LHCN-M2 (cell line): ENCODE results near the gene RRBP1. TPM values are rescaled to one million over a fixed set of nuclear protein-coding genes. Genes with fewer than 3 reads are reported as not detected.

ENCODE experiments used
- DNase-seq: peaks from one replicate; pipeline ENCODE4 v3.0.0-alpha.2; 2012; ENCODE audit warnings: low read depth
- total RNA-seq: library from RNA; depleted of rRNA; stranded (reverse); fragments of >200 nt; gene quantifications from 2 replicates; pipeline ENCODE4 v1.2.3, GENCODE V29; 2014

RRBP1 gene
- total RNA-seq, 1 experiment from 2014 or later, result 154 TPM

DNA sequence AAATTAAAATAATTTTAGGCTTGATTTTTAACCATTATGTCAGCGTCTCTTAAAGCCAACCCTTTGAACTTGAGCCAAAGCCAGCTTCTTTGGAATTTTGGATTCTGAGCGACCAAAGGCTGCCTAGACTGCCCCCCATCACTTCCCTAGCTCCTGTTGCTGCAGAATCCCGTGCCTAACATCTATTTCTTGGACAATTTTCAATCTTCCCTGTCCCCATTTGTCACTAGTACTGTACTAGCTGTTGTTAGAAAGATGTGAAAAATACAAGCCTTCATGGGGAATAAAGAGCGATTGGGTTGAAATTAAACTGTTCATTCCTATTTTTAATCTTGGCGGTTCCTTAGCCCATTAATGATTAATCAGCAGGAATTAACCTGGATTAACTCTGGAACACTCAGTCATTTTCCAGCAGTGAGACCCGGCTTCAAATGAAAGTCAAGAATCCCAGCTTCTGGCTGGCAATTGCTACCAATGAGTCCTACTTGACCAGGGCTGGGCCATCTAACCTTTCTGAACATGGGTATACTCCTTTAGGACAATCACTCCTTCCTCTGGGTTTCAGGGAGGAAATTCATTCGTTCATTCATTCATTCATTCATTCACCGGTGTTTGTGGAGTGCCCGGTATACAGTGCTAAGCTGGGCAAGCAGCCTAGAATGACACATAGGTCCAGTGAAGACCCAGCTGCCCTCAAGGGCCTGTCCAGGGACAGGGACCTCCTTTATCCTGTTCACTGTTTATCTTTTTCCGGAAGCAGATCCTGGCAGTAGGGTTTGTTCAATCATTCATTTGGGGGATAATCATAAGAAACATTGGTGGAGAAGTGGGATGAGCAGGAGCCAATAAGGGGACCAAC is 1.4 kb upstream of the RRBP1 start:
- DNase-seq, result no peak

DNA sequence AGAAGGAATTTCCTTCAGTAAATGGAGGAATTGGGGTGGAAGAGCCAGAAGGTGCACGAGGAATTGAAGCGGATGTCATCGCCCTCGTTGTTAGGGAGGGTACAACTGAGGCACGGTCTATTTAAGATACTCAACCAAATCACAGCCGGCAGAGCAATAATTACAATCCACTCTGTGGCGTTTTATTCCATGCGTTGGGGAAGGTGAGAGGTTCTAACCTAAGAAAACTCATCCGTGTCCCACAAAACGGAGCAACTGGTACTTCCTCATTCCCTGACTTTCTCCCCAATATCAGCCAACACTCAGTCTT is 802 bp upstream of the RRBP1 start:
- no peak for DNase-seq

DNA sequence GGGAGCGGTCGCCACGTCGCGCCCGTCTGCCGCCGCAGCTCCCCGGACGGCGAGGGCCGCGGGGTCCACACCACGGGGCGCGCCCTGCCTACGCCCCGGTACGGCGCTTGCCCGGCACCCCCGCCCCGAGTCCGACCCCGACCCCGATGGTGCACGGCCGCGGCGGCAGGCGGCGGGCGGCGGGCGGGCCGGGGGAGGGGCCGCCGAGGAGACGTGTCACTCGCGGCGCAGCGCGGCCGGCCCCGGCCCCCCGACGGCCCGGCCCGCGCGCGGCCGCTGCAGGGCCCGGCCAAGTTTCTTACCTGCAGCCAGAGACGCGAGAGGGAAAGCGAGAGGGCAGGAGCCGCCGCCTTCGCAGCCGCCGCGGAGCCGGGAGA is 328 bp downstream of the RRBP1 start:
- DNase-seq, result no peak

DNA sequence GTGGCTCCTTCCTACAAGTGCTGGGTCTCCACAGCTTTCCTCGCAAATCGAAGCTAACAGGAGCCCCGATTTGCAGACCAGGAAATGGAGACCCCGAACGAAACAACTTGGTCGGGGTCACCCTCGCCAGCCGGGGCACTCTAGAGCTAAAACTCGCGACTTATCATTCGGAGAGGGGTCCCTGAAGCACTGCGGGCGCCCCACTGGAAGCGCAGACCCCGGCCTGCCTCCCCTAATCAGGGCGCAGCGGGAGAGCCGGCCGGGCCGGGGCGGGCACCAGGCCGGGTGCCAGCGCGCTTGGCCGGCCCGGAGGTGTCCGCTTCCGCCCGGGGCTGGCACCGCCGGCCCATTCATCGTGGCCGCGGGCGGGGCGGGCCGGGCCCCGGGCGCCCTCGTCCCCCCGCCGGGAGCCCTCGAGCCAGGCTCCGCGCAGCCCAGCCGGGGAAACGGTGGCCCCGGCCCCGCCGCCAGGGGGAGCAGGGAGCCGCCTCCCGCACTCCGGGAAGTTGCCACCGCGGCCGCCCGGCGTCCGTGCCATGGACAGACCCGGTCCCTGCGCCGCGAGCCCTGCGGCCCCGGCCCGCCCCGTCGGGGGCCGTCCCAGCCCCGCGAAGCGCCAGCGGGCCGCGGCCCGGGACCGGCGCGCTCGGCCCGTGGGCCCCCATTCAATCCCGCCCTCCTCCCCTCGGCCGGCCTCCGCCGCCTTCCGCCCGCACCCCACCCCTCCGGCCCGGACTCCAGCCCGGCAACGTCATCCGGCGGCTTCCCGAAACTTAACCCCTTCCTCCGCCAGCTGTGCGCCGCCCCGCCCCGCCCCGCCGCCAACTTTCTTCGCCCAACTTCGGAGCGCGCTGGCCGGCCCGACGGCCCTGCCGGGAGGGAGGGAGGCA is 961 bp downstream of the RRBP1 start:
- peak; percentile 67 for DNase-seq

DNA sequence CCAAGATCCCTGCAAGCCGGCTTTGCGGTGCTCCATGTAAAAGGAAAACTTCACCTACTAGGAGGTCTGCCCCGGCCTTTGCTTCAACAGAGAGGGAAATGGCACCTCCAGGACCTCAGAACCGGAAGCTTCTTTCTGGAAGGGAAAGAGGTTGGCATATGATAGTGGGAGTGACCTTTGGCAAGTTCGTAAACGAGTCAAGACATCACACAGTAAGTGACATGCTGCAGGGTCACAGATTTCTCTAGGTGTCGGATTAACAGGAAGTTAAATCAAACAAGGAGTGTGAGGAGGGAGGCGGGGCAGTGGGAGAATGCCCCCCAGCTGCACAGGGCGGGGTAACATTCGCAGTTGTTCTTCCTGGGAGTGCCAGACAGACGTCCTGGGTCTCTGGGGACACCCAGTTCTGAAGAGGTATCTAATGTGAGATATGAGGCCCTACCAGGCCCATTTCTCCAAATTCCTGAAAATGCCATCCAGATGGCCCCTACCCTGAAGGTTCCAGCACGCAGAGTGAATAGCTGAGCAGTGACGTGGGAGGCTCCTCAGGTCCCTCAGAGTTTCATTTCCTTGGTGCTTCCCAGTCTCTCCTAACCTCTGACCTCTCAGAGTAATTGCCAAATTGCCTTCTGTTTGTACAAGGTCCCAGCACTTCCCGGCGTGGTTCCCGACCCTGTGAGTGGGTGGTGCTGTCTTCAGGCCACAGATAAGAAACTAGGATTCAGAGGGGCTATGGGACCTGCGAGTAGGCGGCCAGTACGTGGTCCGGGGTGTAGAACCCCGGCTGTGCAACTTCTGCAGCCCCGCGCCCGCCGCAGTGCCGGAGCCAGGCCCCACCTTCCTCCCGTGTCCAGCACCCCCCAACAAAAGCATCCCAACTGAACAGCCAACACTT is 1.9 kb downstream of the RRBP1 start:
- peak; percentile 68 for DNase-seq

DNA sequence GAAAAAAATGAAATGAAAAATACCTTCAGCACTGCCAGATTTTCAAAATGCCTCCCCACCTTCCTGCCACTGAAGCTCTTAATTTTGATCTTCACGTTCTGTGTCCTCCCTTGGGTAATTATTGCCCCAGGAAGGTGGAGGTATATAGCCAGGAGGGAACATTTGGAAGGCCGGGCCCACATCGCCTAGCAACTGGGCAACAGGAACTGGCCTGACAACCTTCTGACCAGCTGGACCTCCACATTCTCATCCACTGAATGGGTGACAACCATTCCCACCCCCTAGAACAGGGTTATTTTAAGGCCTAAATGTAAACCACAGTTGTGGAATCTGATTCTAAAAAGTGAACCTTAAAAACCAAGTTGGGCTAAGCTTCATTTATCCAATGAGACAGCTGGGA is 3.2 kb downstream of the RRBP1 start:
- DNase-seq, result no peak

DNA sequence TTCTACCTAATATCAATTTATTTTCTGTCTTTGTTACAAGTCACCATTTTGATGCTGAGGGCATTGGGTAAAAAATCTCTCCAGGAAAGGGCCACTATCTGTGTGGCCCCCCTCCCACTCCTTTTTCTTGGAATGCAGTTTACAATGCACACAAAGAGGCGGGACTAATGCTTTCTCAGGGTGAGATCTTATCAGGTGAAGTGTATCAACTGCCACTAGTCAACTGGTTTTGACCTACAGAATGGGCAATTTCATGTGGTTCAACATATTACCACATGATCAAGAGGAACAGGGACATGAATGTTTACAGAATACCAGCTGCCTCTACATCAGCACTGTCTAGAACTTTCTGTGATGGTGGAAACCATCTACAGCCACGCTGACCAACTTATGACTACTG is 3.7 kb downstream of the RRBP1 start:
- DNase-seq, result no peak

DNA sequence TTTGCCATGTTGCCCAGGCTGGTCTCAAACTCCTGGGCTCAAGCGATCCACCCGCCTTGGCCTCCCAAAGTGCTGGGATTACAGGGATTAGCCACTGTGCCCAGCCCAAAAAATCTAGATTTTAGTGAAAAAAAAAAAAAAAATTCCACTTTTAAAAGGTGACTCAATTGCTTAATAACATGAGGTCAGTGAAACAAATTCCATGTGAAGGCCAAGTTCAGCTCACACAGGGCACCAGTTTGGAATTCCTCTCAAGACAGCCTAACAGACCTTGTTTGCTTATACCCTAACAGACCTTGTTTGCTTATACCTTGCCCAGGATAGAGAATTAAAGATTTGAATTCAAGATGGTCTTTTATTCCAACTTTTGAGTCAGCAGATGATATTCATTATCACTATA is 5.1 kb downstream of the RRBP1 start:
- DNase-seq, result no peak

DNA sequence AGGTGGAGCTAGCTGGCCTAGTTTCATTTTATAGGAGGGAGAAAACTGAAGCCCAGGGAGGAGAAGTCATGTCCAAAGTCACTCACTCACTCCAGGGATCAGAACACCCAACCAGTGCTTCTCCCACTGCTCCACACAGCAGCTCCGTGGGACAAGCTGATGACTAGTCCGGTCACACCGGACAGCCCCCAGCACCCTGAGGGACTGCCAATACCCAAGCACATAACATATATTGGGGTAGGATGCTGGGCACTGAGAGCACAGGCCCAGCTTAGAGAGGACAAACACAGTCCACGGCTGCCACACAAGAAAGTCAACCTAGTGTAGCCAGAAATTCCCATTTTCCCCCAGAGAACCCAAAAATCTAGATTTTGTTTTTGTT is 5.7 kb downstream of the RRBP1 start:
- no peak for DNase-seq

DNA sequence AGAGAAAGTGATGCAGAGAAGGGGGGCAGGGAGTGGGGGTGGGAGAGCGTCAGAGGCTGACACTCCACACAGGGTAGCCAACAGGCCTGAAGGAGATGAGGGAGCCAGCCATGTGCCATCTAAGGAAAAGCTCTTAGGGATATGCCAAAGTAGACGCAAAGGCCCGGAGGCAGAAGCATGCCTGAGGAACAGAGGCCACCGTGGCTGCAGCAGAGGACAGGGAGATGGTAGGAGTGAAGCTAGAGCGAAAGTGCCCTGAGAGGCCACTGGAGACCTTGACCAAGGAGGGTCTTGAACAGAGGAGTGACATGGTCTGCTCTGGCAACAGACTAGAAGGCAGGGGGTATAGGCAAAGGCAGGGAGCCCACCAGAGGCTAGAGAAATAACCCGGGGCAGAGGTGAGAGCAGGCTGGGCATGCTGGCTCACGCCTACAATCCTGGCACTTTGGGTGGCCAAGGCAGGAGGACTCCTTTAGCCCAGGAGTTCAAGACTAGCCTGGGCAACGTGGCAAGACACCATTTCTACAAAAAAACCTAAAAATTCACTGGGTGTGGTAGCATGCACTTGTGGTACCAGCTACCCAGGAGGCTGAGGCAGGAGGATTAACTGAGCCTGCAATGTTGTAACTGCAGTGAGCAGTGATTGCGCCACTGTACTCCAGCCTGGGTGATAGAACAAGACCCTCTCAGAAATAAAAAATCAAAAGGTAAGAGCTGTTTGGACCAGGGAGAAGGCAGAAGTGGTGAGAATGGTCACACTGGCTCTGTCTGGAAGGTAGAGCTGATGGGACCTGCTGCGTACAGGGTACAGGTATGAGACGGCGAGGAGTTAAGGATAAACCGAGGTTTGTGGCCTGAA is 6.3 kb downstream of the RRBP1 start:
- DNase-seq, result no peak

DNA sequence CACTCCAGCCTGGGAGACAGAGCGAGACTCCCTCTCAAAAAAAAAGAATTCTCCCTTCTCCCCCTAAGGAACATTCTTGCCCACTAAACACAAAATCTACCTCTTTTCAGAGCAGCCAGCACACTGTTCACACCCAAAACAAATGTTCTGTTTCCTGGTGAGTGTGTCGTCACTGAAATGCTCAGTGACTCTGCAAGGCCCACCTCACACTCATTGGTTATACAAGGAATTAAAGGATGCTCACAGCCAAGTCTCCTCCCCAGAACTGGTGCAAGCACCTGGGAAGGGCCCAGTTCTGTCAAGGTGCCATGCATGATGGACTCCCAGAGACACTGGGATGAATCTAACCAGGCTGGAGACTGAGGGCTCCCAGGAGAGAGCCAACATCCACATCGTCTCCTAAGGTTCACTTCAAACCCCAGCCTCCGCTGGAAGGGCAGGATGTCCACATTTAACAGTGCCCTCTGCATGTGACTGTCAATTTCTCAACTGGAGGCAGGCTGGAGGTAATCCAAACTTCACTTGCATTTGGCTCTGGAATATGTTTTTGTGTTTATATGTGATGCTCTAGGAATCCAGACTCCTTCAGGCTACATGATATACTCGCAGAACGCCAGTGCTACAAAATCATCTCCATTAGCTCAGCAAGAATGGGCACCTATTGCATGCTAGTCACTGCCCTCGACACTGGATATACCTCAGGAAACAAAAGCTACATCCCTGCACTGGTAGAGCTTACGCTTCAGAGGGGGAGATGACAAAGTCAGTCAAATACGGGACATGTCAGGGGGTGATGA is 7.1 kb downstream of the RRBP1 start:
- no peak for DNase-seq

DNA sequence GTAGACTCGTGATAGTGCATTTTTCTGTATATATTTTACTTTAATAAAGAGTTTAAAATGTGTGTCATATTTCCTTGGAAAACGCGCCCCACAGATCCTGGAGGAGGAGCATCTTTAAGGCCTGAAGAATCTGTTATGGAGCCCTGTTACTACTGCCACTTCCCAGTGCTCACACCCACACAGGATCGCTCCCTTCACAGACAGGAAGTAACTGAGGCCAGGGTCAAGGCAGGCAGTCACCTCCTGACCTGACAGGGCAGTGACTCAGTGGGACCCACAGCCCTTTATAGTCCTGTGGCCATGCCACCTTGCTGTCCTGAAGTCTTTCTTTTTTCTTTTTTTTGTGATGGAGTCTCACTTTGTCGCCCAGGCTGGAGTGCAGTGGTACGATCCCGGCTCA is 9.0 kb downstream of the RRBP1 start:
- DNase-seq, result no peak

DNA sequence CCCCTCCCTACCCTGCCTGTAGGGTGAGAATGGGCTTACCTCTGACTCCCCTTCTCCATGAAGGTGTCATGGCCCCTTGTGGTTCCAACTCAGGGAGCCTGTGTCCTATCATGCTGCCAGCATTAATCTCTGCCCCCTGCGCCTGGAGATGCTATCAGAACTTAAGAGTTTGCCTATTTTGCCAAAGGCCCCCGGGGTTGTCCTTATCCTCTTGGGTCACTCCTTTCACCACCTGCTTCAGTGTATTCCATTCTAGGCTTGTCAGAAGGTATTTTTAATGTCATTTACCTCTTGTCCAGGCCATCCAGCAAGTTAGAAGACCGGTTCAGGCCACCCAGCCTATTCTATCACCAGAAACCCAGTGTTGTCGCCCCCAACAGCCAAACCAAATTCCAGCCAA is 10.5 kb downstream of the RRBP1 start:
- no peak for DNase-seq

DNA sequence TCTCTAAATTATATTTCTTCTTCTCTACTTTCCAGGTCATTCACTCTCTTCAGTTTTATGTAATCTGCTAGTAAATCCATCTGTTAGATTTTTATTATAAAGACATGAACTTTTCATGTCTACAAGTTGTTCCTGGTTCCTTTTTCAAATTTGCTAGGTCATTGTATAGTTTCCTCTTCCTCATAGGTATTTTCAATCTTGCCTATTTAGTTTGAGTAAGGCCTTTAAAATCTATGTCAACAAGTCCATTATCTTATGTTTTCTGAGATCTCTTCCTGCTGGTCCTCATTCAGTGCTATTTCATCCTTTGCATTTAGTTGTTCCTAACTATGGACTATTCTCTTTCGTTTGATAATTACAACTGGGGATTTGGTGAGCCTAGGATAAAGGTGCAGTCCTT is 11.0 kb downstream of the RRBP1 start:
- DNase-seq, result no peak

DNA sequence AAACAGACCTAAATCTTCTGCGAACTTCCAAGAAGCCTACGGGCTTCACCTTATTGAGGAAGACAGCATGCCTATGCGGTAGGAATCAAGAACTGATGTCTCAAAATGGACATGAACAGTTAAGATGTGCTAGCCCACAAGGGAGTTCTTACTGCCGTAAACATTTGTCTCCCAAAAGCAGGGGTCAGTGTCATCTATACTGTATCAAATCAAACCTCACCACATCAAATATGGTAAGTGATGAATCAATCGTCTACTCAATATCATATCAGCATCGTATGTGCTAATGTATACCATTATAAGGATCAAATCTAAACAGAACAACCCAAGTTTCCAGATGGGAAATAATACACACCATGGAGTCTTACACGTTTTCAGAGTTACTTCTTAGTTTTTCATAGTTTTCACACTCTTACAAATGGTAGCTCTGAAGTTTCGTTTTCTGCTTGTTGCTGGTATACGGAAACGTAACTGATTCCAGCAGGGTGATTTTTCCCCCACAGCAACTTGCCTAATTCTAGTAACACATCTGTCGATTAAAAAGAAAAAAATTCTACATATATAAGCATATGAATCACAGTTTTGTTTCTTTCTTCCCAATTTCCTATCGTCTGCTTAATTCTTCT is 12.6 kb downstream of the RRBP1 start:
- DNase-seq, result no peak

DNA sequence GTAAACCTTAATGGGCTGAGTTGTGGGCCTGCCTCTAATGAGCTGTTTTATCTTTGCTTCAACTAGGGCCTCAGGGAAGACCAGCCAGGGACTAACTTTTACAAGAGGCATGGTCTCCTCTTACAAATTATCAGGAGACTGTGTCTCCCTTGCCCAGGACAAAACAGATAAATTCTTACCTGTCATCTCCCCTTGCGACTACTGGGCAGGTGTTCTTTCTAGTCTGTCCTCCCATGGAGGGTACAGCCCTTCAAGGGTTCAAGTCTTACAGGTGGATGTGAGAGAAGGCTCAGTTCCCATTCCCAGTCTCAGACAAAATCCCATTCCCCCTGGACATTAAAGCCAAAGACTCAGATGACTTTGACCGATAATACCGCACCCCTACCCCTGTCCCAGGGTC is 13.6 kb downstream of the RRBP1 start:
- no peak for DNase-seq

DNA sequence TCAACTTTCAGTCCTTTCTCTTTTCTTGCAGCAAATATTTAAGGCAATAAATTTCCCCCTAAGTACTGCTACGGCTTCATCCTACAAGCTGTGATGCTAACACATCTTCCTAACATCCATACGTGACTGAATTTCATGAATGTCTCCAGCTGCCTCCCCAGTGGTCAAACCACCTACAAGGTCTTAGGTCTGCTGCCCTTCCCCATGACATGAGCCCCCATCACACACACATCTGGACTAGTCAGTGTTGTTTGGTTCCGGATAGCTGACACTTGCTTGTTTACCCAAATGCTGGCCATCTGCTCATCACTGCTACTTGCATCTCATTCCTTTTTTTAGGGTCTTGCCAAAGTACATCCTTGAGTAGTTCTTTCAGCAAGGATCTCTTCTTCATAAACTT is 14.6 kb downstream of the RRBP1 start:
- no peak for DNase-seq

DNA sequence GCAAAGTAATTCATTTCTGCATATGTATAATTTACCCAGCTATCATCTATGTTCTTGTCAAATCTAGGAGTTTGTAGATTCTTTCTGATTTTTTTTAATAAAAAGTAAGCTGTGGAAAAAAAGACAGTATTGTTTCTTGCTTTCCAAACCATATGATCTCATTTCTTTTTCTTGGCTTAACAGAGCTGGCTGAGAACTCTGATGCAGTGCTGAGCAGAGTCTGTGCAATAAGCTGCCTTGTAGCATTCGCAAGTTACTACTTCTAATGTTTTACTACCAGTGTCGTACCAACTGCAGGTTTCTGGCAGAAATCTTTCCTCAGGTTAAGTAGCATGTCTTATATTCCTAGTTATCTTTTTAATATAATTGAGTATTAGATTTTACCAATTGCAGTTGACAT is 15.6 kb downstream of the RRBP1 start:
- DNase-seq, result no peak

DNA sequence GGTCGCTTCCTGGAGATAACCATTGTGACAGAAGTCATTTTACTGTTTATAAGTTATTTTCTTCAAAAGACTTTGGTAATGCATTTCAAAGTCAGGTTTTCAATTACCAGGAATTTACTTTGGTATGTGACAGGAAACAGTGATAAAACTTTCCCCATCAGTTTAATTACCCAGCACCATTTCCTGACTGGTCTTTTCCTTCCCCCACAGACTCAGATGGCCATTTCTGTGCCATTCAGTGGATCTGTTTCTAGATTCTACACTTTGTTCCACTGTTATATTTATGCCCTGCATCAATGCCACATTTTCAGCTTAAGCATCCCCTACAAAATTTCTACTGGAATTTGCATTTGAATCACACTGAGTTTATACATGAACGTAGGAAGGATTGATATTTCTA is 16.3 kb downstream of the RRBP1 start:
- no peak for DNase-seq
